DMS114 treated with DMSO at 0.1 percent for 48 hours (cell line): ENCODE measurements around the gene RPL3.

ENCODE experiments used
- DNase-seq: peaks from one replicate; lab custom pipeline; 2025; ENCODE audit not compliant: unreplicated experiment; lab: John Stamatoyannopoulos, UW

Gene RPL3

GRCh38 chr22:39265143-39265886, 54.1 kb downstream of the RPL3 start:
- DNase-seq: no peak

GRCh38 chr22:39264349-39265038, 54.9 kb downstream of the RPL3 start:
- no peak for DNase-seq

GRCh38 chr22:39263626-39264348, 55.6 kb downstream of the RPL3 start:
- DNase-seq: no peak
